GM12875 (cell line): ENCODE results near the gene GNS.

Source experiments
- H3K4me3 ChIP-seq: one replicate; pipeline ENCODE4 v1.5.1; 2011; ENCODE audit warnings: low read depth, low read length, control low read depth
- TF ChIP-seq, protein P1 (sequence below): IDR thresholded peaks from 2 replicates; pipeline ENCODE4 v1.5.1; 2011; ENCODE audit warnings: low read depth, mild to moderate bottlenecking, control low read depth, inconsistent platforms, low read length, moderate library complexity, borderline replicate concordance; ENCODE audit not compliant: insufficient read depth

Gene GNS

DNA sequence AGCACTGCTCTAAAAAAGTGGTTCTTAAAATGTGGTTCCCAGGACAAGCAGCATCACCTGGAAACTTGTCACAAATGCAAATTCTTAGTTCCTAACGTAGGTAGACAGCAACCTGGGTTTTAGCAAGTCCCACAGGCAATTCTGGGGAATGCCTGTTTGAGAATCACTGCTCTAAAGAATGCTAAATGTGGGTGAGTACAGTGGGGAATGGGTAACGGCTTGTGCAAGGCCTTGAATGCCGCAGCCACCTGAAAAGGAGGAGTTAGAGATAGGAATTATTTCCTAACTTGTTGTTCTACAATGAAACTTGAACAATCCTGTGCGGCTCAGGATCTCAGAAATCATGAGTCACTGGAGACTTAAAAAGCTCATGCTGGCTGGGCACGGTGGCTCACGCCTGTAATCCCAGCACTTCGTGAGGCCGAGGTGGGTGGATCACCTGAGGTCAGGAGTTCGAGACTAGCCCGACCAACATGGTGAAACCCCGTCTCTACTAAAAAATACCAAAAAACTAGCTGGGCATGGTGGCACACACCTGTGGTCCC lies 34.9 kb downstream of the GNS start:
- H3K4me3 ChIP-seq: no peak overlapping the region
- TF ChIP-seq, protein P1, sequence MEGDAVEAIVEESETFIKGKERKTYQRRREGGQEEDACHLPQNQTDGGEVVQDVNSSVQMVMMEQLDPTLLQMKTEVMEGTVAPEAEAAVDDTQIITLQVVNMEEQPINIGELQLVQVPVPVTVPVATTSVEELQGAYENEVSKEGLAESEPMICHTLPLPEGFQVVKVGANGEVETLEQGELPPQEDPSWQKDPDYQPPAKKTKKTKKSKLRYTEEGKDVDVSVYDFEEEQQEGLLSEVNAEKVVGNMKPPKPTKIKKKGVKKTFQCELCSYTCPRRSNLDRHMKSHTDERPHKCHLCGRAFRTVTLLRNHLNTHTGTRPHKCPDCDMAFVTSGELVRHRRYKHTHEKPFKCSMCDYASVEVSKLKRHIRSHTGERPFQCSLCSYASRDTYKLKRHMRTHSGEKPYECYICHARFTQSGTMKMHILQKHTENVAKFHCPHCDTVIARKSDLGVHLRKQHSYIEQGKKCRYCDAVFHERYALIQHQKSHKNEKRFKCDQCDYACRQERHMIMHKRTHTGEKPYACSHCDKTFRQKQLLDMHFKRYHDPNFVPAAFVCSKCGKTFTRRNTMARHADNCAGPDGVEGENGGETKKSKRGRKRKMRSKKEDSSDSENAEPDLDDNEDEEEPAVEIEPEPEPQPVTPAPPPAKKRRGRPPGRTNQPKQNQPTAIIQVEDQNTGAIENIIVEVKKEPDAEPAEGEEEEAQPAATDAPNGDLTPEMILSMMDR: no peak

DNA sequence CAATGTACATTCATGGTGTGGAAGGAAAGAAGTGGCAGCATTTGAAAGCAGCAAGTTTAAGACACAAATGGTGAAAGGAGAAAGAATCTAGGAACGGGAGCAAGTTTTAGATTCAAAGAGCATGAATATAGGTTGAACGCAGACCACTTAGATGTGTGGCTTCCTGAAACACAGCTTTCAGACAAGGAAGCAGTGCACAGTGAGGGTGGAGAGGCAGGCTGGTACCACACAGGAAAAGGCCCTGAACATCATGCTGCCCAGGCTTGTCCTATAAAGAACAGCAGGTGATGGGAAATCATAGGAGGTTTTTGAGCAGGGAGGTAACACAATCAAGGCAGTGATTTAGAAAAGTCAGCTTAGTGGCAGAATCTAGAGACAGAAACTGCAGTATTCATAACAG lies 35.6 kb downstream of the GNS start:
- H3K4me3 ChIP-seq: no peak overlapping the region
- TF ChIP-seq, protein P1: no peak

DNA sequence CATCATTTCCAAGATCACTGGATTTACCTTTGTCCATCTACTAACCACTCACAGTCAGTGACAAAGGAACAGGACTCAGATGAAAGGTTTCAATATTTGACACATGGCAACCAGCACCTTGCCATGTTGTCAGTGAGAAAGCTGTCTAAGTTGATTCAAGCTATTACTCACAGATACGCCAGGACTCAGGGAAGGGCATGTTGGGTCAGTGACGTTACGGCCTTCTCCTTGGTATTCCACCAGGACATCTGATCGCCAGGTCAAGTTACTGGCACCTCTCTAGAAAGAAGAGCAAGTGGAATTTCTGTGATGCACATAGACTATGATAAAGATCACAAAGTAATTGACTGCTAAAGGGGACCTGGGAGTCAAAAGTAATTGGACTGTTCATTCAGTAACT lies 36.4 kb downstream of the GNS start:
- no peak overlapping the region for H3K4me3 ChIP-seq

DNA sequence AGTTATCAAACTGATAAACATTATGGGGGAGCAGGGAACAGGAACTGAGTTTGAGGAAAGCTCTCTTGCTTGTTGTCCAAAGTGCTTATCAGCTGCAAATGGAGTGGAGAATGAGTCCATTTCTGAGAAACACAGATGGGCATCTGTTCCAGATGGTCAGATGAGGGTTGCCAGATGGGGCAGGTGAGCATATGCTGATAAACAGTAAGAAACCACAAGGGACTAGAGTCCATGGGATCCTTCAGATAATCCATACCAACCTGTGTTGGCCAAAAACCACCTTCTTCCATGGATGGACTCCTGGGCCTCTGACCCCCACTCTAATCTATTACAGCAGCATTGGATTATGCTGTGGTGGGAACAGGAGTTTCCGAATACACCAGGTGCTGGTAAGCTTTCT lies 38.3 kb downstream of the GNS start:
- no peak overlapping the region for H3K4me3 ChIP-seq
- TF ChIP-seq, protein P1: no peak

More for the DNA sequence above, 36.4 kb downstream of the GNS start:
- TF ChIP-seq, protein P1: no peak

DNA sequence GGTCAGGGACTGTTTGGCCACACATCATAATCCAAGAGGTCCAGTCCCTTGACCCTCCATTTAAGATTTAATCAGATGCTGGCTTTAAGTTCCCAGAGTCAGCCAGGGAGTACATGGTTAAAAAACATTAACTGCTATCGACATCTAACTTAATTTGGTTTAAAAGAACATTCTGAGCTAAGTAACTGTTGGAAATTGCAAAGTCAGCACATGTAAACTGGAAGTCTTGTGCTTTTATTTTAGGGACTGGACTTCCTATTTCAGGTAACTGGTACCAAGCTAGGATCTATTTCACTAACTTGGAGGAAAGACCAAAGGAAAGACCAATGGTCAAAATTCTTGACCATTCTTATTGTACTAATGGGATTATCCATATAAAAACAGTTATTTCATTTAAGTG lies 40.6 kb downstream of the GNS start:
- no peak overlapping the region for H3K4me3 ChIP-seq
- TF ChIP-seq, protein P1: no peak

DNA sequence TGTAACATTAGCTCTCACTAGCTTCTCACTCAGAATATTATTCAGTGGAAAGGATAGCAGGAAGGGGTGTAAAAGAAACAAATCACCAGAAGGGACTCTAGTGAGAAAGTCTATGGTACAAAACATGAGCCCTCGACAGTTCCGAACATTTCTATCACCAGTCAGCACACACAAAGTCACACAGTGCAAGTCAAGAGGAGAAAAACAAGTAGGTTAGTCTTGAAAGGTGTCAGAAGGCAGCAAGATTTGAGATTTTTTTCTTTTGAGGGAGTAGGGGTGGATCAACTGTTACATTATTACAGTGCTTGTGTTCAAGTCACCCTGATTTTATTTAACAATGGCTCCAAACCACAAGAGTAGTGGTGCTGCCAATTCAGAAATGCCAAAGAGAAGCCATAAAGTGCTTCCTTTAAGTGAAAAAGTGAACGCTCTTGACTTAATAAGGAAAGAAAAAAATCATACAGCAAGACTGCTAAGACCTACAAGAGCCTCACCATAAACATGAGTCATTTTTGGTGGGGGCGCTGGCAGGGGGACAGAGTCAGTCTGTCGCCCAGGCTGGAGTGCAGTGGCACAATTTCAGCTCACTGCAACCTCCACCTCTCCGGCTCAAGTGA lies 42.3 kb downstream of the GNS start:
- TF ChIP-seq, protein P1: no peak
- H3K4me3 ChIP-seq: no peak overlapping the region

DNA sequence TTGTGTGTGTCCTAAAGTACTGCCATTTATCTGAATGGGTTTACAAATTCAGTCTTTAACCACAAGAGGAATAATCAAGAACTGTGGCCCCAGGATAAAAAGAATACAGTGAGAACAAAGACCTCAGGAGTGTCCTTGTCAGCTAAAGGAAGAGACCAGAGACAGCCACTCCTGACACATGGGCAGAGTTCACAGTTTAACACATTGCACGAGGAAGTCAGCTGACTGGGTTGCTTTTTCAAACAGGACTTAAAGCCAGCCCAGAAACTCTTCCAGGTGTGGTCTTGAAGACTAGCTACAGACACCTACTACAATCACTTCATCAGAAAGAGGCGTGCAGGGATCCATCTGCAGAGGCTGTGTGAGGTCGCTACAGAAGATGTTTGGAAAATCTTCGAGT lies 42.8 kb downstream of the GNS start:
- TF ChIP-seq, protein P1: no peak

More for the DNA sequence above, 42.8 kb downstream of the GNS start:
- H3K4me3 ChIP-seq: no peak overlapping the region
